Choroid plexus epithelial cell (primary cell): ENCODE measurements around the gene MVB12A.

Experiments used
- DNase-seq: peaks from one replicate; pipeline ENCODE4 v3.0.0-alpha.2; 2010; ENCODE audit warnings: low read depth
- H3K4me3 ChIP-seq: 2 replicates; pipeline ENCODE4 v1.5.1; 2011; ENCODE audit warnings: low read depth, mild to moderate bottlenecking, control low read depth, low read length, moderate library complexity
- CTCF ChIP-seq: conservative IDR thresholded peaks from 2 replicates; pipeline ENCODE4 v1.5.1; 2011; ENCODE audit warnings: low read depth, mild to moderate bottlenecking, control low read depth, inconsistent platforms, low read length, moderate library complexity

MVB12A gene

GRCh38 chr19:17441241-17442021, 21.6 kb downstream of the MVB12A start:
- DNase-seq, result peak; percentile 44
- H3K4me3 ChIP-seq, result no peak overlapping the region
- peak; percentile 55 for TF ChIP-seq CTCF

GRCh38 chr19:17445526-17446165, 25.8 kb downstream of the MVB12A start:
- H3K4me3 ChIP-seq, result no peak overlapping the region
- TF ChIP-seq CTCF, result no peak
- no peak for DNase-seq

- no peak for TF ChIP-seq CTCF
- DNase-seq, result no peak
- no peak overlapping the region for H3K4me3 ChIP-seq
These were observed 27.9 kb downstream of the MVB12A start for GRCh38 chr19:17447704-17448130.

- peak within 1 kb of the TSS; percentile 28 for H3K4me3 ChIP-seq
- TF ChIP-seq CTCF, result peak; percentile 50
- DNase-seq, result no peak
These were observed 28.5 kb downstream of the MVB12A start, which contains the start of gene TMEM221 for GRCh38 chr19:17448131-17448967. TMEM221 (minus strand) TSS chr19:17448668; CDS start chr19:17448462, 206 bp downstream.

GRCh38 chr19:17450264-17451075, 30.6 kb downstream of the MVB12A start:
- no peak for TF ChIP-seq CTCF
- no peak for DNase-seq
- no peak overlapping the region for H3K4me3 ChIP-seq

DNA sequence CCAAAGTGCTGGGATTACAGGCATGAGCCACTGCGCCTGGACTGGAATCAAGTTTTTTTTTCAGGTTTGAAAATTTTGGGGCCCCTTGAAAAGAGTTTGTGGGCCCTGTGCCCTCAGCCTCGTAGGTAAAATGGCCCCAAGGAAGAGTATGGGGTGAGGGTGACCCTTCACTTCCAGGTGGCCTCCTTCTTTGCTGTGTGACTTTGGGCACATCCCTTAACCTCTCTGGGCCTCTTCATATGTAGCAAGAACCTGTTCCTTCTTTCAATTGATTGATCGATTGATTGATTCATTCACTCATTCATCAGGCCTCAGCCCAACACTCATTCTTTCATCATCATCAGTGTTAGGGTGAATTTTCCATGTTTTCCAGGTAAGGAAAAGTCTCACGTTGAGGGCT, 32.0 kb downstream of the MVB12A start:
- no peak overlapping the region for H3K4me3 ChIP-seq
- TF ChIP-seq CTCF, result no peak
- no peak for DNase-seq
